ENCODE measurements around the gene ARHGAP40. TPM values are rescaled to one million over a fixed set of nuclear protein-coding genes. Genes with fewer than 3 reads are reported as not detected.

The ARHGAP40 gene
- total and polyA plus RNA-seq, 2 of the 8 experiments (the other 6 are each of a cell fraction or from before 2014, with no cell fraction given), result 0.74 to 1.4 TPM

DNA sequence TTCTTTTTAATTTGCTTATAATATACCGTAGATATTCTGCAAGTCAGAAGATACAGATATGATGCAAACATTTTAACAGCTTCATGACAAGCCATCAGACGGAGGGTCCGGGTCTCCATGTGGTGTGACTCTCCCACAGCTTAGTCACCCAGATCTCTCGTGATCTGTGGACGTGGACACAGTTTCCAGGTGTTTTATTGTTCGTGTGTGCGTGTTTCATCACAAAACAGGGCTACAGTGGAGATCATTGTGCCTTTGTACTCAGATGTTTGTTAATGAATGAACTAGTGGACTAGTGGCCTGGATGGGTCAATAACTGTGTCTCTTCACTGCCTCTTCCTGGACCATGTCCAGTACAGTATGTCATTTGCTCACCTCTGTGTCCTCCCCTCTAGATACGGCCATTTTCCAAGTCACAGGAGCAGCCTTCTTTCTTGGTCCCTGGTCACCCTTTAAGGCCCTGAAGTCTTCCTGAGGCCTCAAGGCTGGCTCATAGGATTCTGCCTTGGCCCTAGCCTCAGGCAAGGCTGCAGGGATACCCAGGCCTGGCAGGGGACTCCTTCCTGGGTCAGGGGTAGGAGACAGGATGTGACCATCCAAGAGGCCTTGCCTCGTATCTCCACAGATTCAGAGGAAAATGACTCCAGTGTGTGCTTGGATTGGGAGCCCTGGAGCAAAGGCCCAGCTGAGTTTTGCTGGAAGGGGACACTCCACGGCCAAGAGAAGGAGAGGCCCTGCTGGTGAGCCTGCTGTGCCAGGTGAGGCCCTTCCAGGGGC lies 16.0 kb upstream of the ARHGAP40 start:
- H3K23ac ChIP-seq (ENCODE audit: insufficient read length), result no peak overlapping the region
- H4K20me1 ChIP-seq (replicated peaks in 1 of 2; ENCODE audit: control insufficient read depth in 1 of 2, insufficient read depth in 2 of 2, low read length in 2 of 2), result peaks cover 0 to 6% of the 10 kb centered on the region in 2 experiments
- POLR2A ChIA-PET (ENCODE audit: partially characterized antibody), result no interaction called here
- no peak overlapping the region for H3K9ac ChIP-seq (replicated peaks in 1 of 4; ENCODE audit: extremely low read depth in 1 of 4, low read depth in 3 of 4, low read length in 3 of 4)
- no peaks in the 10 kb centered on the region for H3K9me3 ChIP-seq (ENCODE audit: insufficient read depth in 2 of 2, low read depth in 1 of 2, low read length in 1 of 2)
- FAIRE-seq (no peak), DNase-seq (ENCODE audit: low read depth in 1 of 2, low spot score in 2 of 2) (no peak)
- H4K91ac ChIP-seq (replicated peaks; ENCODE audit: insufficient read length, low read length), result no peak overlapping the region
- no peak overlapping the region for H2BK20ac ChIP-seq (ENCODE audit: low read length)
- H2AFZ ChIP-seq (ENCODE audit: low read length), result no peak overlapping the region
- H2AK5ac ChIP-seq (ENCODE audit: low read depth, low read length), result no peak overlapping the region
- no peak overlapping the region for H3K14ac ChIP-seq (ENCODE audit: insufficient read length)
- 88% methylated on average over 10 of the region's 10 CpGs; no CpG with 5 or more reads in 1 of the 2 experiments for WGBS, 2 experiments (ENCODE audit: extremely low coverage in 1 of 2, insufficient coverage in 1 of 2, insufficient read length in 1 of 2, insufficient replicate concordance in 2 of 2, low coverage in 1 of 2, low lambda C conversion rate in 2 of 2, missing lambda C conversion rate in 1 of 2)
- no peak overlapping the region for H3K4me3 ChIP-seq (ENCODE audit: extremely low read depth in 1 of 4, insufficient read depth in 2 of 4, low read depth in 3 of 4, low read length in 4 of 4)
- H2BK5ac ChIP-seq (ENCODE audit: low read depth, low read length), result no peak overlapping the region
- no peak overlapping the region for H2BK15ac ChIP-seq (ENCODE audit: low read length)
- H3K27ac ChIP-seq (ENCODE audit: low read depth, low read length), result no peak overlapping the region
- peaks cover 8% of the 10 kb centered on the region for H3K23me2 ChIP-seq (ENCODE audit: low read depth, low read length)
- CTCF ChIA-PET (ENCODE audit: partially characterized antibody), result interaction anchor here (0.5 kb wide), 1 partner anchor 229 kb away, joined by 3 read pairs; no protein-coding TSS in a partner anchor
- H2BK120ac ChIP-seq (replicated peaks; ENCODE audit: low read depth, low read length), result no peak overlapping the region
- H3K4me1 ChIP-seq (replicated peaks in 1 of 4; ENCODE audit: control insufficient read depth in 3 of 4, insufficient read depth in 4 of 4, low read length in 3 of 4), result peaks cover 0 to 4% (median under 1%) of the 10 kb centered on the region in 4 experiments; a peak in 1 of 7 replicates
- H3K4ac ChIP-seq (replicated peaks; ENCODE audit: insufficient read length, low read depth, low read length), result no peak overlapping the region
- no peaks in the 10 kb centered on the region for H3K27me3 ChIP-seq (replicated peaks in 1 of 4; ENCODE audit: control insufficient read depth in 3 of 4, extremely low read depth in 1 of 4, insufficient read depth in 3 of 4, low read length in 3 of 4)
- H4K5ac ChIP-seq (ENCODE audit: insufficient read length, low read depth, low read length), result no peak overlapping the region
- no peak overlapping the region for H3K4me2 ChIP-seq (ENCODE audit: insufficient read depth in 1 of 2, low read depth in 2 of 2, low read length in 2 of 2)
- no peak overlapping the region for H2BK12ac ChIP-seq (ENCODE audit: low read depth, low read length)
- no peaks in the 10 kb centered on the region for H3K79me1 ChIP-seq (ENCODE audit: low read depth, low read length)
- peak overlapping the region; percentile 41; the same call in 1 of the 2 replicates for H4K8ac ChIP-seq (ENCODE audit: extremely low read depth, insufficient read depth, low read length)
- no peak overlapping the region for H3K18ac ChIP-seq (ENCODE audit: extremely low read depth, low read length)
- H3K56ac ChIP-seq (replicated peaks; ENCODE audit: insufficient read length, low read depth, low read length), result no peak overlapping the region
- H3K36me3 ChIP-seq (ENCODE audit: control insufficient read depth in 2 of 4, insufficient read depth in 4 of 4, low read length in 3 of 4), result no peaks in the 10 kb centered on the region
- H3K79me2 ChIP-seq (ENCODE audit: control insufficient read depth in 1 of 2, insufficient read depth in 2 of 2, low read length in 2 of 2), result no peaks in the 10 kb centered on the region
- no peak for TF ChIP-seq SP4 (IDR thresholded peaks at IDR 0.05; ENCODE audit: low read length)
- no peak for TF ChIP-seq SRF (IDR thresholded peaks at IDR 0.05; ENCODE audit: low read depth, low read length)
- TF ChIP-seq SUZ12 (IDR thresholded peaks at IDR 0.05; ENCODE audit: low read length), result no peak
- no peak for TF ChIP-seq RXRA (IDR thresholded peaks at IDR 0.05; ENCODE audit: insufficient read depth, low read depth, low read length)
- no peak for TF ChIP-seq YY1 (IDR thresholded peaks at IDR 0.05; ENCODE audit: low read depth, low read length)
- no peak for TF ChIP-seq CBX8 (IDR thresholded peaks at IDR 0.05; ENCODE audit: borderline replicate concordance, low read depth, low read length)
- TF ChIP-seq SIX5 (IDR thresholded peaks at IDR 0.05; ENCODE audit: low read depth, low read length), result no peak
- TF ChIP-seq JUN (IDR thresholded peaks at IDR 0.05; ENCODE audit: low read depth, low read length), result no peak

Measured in H1 (cell line).